DOHH2 (cell line): ENCODE measurements around the gene RNGTT.

Experiments used
- CTCF ChIP-seq: fragments of 200-600 bp; sonication (generic); IDR thresholded peaks from one replicate; pipeline ENCODE4 v1.5.1; 2014; ENCODE audit warnings: antibody characterized with exemption, mild to moderate bottlenecking, low read depth, low read length; ENCODE audit not compliant: poor library complexity, severe bottlenecking
- EZH2phosphoT487 ChIP-seq: fragments of 200-600 bp; sonication (generic); IDR thresholded peaks from 2 replicates; pipeline ENCODE4 v1.6.1; 2017; ENCODE audit warnings: borderline replicate concordance, mild to moderate bottlenecking, antibody characterized with exemption, low read length, moderate library complexity, mixed read lengths

GRCh38 chr6:88619951-88620350 is 343.5 kb downstream of the RNGTT start:
- TF ChIP-seq CTCF (no peak), EZH2phosphoT487 (no peak)
